SK-N-DZ (cell line): ENCODE results near the gene GSPT1.

Experiments
- small RNA-seq, 2 experiments: library from RNA; depleted of rRNA; stranded (forward); fragments of <200 nt; gene quantifications; one replicate each; pipeline ENCODE3, GENCODE V24; 2014

Gene GSPT1

Small RNAs within 50 kb of the gene (small RNA-seq; reads per million reads assigned to genes)
- gene AC007216.5 (0 reads per million in 2 experiments), gene COX6CP1 (0 to 0.84 reads per million in 2 experiments)
